ENCODE results near the gene TDP2.

GRCh38 chr6:24666641-24667377 is at the start of gene TDP2, which contains the start of gene ACOT13:
- TF ChIP-seq YY1 (IDR thresholded peaks at IDR 0.05; ENCODE audit: insufficient read depth, insufficient read length): no peak
- no peak for TF ChIP-seq ZNF274 (IDR thresholded peaks at IDR 0.05; ENCODE audit: low read depth, low read length)
